Measurements from ENCODE around the gene ZNF143.

The ZNF143 gene

DNA sequence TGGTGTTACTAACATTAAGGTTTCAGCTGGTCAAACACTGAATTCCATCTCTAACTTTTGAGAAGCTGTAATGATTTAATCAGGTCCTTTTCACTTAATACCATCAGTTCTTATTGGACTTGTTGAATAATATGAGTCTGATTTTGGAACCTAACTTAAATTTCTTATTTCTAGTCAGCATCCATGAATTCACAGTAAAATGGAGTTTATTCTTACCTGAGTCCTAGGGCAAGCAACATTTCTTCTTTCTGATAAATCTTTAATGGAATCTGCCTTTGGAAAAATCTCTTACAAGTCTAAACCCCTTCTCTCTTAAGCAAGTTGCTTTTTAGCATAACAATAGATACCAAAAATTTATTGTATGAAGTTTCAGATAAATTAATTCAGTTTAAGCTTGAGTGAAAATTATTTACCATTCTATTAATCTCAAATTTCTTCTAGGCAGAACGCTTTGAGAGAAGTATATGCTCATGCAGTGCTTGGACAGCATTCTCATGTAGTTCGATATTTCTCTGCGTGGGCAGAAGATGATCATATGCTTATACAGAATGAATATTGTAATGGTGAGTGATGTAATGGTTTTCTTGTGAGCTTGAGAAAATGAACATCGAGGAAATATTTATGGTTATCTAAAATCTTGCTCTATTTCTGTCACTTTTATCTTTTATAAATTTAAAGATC, 116.0 kb downstream of the ZNF143 start:
- no peak for DNase-seq

DNA sequence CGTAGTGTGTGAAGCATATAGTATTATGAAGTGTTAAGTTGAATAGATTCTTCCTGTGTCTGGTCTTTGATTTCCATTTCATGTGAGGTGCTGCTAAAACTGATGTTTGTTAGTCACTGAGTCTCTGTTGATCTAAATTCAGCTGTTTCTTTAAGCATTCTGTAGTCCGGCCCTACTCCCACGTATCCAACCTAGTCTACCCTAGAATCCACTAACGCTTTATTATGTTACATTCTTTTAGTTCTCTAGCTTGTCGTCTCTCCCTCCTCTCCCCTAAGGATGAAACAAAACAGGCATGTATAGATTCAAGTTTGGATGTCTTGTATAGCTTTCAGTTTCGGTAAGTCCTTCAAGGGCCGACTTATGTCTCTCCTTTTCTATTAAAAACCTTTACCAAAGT, 116.7 kb downstream of the ZNF143 start:
- no peak for DNase-seq

Data from right hindlimb (tissue), 1 donor.